PC-9 (cell line): Measurements from ENCODE around the gene SLC32A1.

Experiments used
- CTCF ChIP-seq: fragments of 200-600 bp; sonication (generic); conservative IDR thresholded peaks from 2 replicates; pipeline ENCODE4 v1.6.1; 2017; ENCODE audit warnings: mixed run types, antibody characterized with exemption, mild to moderate bottlenecking, moderate library complexity
- EZH2 ChIP-seq: fragments of 200-600 bp; sonication (generic); IDR thresholded peaks from 2 replicates; pipeline ENCODE4 v1.8.0; 2017; ENCODE audit warnings: antibody characterized with exemption, low read depth

GRCh38 chr20:38725931-38726803 is 1.9 kb downstream of the SLC32A1 start:
- TF ChIP-seq CTCF (peak; percentile 61), EZH2 (no peak)
